Measurements from ENCODE around the gene NOD2.

- TF ChIP-seq RAD21 (IDR thresholded peaks at IDR 0.05) (no peak), CTCF (IDR thresholded peaks at IDR 0.05; ENCODE audit: low read depth, low read length, missing input control) (no peak), GABPA (IDR thresholded peaks at IDR 0.05 in 1 of 2, conservative IDR thresholded peaks at IDR 0.05 in 1 of 2) (no peak), TAF1 (conservative IDR thresholded peaks at IDR 0.05) (no peak), SP1 (IDR thresholded peaks at IDR 0.05) (no peak)
Measured at GRCh38 chr16:50763211-50763610, 69.8 kb downstream of the NOD2 start.

All from liver (tissue), 3 donors.